T-cell (primary cell): ENCODE data around the gene CDH13. TPM values are rescaled to one million over a fixed set of nuclear protein-coding genes. Genes with fewer than 3 reads are reported as not detected.

Source experiments
- ATAC-seq, 4 experiments: fragments of 200-7000 bp in 3 of 4; fragments of 150-1000 bp in 1 of 4; cut with Tn5 transposase; replicated peaks in 1 of 4; 1 replicate in 3 of 4; 2 replicates in 1 of 4; pipeline ENCODE4 v1.10.0; 2021; ENCODE audit warnings: moderate library complexity in 3 of 4, mild to moderate bottlenecking in 2 of 4, moderate number of reproducible peaks in 1 of 4
- CTCF ChIA-PET, 2 donors: fragments of 300-600 bp; sonication (Branson Sonifier 250); formaldehyde crosslinking; loops; one replicate each; lab custom pipeline; 2022; ENCODE audit warnings: antibody characterized with exemption in 2 of 2; lab: Charles Lee
- POLR2A ChIA-PET, 2 donors: fragments of 300-600 bp; sonication (Branson Sonifier 250); formaldehyde crosslinking; loops; one replicate each; lab custom pipeline; 2022; ENCODE audit warnings: antibody characterized with exemption in 2 of 2; lab: Charles Lee
- DNase-seq, 35 experiments: peaks; one replicate each; pipeline versions ENCODE4 v3.0.0 to v3.0.0-alpha.2; 2013 to 2023
- H3K27ac ChIP-seq: one replicate; pipeline ENCODE4 v1.5.1; 2013; ENCODE audit warnings: low read length
- H3K27me3 ChIP-seq, 2 experiments: replicated peaks in 1 of 2; 1 replicate in 1 of 2; 2 replicates in 1 of 2; pipeline versions ENCODE4 v1.6.1 to v1.7.0; 2013; ENCODE audit warnings: low read length in 1 of 2, mixed read lengths in 1 of 2; ENCODE audit not compliant: control insufficient read depth in 2 of 2, insufficient read depth in 2 of 2; ENCODE audit errors: extremely low read depth in 1 of 2
- H3K36me3 ChIP-seq, 2 donors: 1 replicate in 1 of 2; 2 replicates in 1 of 2; pipeline versions ENCODE4 v1.6.1 to v1.7.0; 2013; ENCODE audit warnings: low read length in 1 of 2; ENCODE audit not compliant: control insufficient read depth in 2 of 2, insufficient read depth in 1 of 2; ENCODE audit errors: extremely low read depth in 1 of 2
- H3K4me1 ChIP-seq, 2 experiments: 1 replicate in 1 of 2; 2 replicates in 1 of 2; pipeline versions ENCODE4 v1.6.1 to v1.7.0; 2013; ENCODE audit warnings: low read length in 2 of 2, mixed read lengths in 1 of 2; ENCODE audit not compliant: insufficient read depth in 2 of 2, control insufficient read depth in 1 of 2; ENCODE audit errors: extremely low read depth in 1 of 2
- H3K4me3 ChIP-seq, 2 donors: 1 replicate in 1 of 2; 2 replicates in 1 of 2; pipeline versions ENCODE4 v1.5.1 to v1.7.0; 2013; ENCODE audit warnings: mild to moderate bottlenecking in 2 of 2, low read length in 1 of 2, moderate library complexity in 1 of 2; ENCODE audit not compliant: control insufficient read depth in 1 of 2; ENCODE audit errors: extremely low read depth in 1 of 2
- H3K9me3 ChIP-seq: 2 replicates; pipeline ENCODE4 v1.7.0; 2013
- H3K27ac Mint-ChIP-seq, 2 donors: one replicate each; pipeline ENCODE4 v1.8.0; 2020 to 2021; ENCODE audit warnings: mild to moderate bottlenecking in 2 of 2, mixed read lengths in 2 of 2
- H3K27me3 Mint-ChIP-seq, 2 donors: one replicate each; pipeline ENCODE4 v1.8.0; 2021 to 2022; ENCODE audit warnings: mixed read lengths in 2 of 2
- H3K36me3 Mint-ChIP-seq: one replicate; pipeline ENCODE4 v1.8.0; 2021; ENCODE audit warnings: mixed read lengths
- H3K4me1 Mint-ChIP-seq, 3 donors: one replicate each; pipeline ENCODE4 v1.8.0; 2020 to 2022; ENCODE audit warnings: mixed read lengths in 3 of 3, mild to moderate bottlenecking in 1 of 3
- H3K4me3 Mint-ChIP-seq, 3 donors: one replicate each; pipeline ENCODE4 v1.8.0; 2020 to 2022; ENCODE audit warnings: mild to moderate bottlenecking in 3 of 3, mixed read lengths in 3 of 3, moderate library complexity in 3 of 3
- H3K9me3 Mint-ChIP-seq, 3 donors: one replicate each; pipeline ENCODE4 v1.8.0; 2020 to 2022; ENCODE audit warnings: mixed read lengths in 3 of 3
- WGBS: methylation state at CpG from one replicate; pipeline ENCODE4 v1.1.5; 2013; ENCODE audit warnings: missing lambda C conversion rate; ENCODE audit not compliant: insufficient coverage; 5-methylcytosine and 5-hydroxymethylcytosine counted together
- total RNA-seq, 35 experiments: library from RNA in 6 of 35; stranded (reverse) in 6 of 35; fragments of 120-200 nt in 1 of 35; gene quantifications; one replicate each; pipeline versions ENCODE4 v1.2.1 to v1.2.4 and lab custom pipeline; 2013 to 2026

Gene CDH13
- total RNA-seq, 5 donors from 2014 or later (not counting 1 experiment from before 2014, with no cell fraction given): not detected

DNA sequence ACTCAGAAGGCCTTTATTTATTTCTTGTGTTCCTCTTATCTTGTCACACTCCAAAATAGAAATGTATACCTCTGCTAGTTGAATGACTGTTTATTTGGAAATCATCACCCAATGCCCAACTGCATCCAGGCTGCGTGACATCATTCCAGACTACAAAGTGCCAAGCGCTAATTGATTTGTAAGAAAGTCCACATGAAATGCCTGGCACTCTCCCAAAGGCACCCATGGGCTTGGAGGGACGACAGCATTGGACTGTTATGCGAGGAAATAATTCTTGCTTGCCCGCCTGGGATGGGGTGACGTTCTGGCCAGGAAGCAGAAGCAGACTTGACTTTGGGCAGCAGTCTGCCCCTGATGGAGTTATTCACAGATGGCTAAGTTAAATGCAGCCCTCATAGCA, 165.9 kb downstream of the CDH13 start:
- Mint-ChIP-seq H3K9me3 (no peaks in the 10 kb centered on the region), H3K36me3 (no peaks in the 10 kb centered on the region), H3K27me3 (no peaks in the 10 kb centered on the region), H3K4me1 (no peaks in the 10 kb centered on the region), H3K27ac (no peak overlapping the region), H3K4me3 (no peak overlapping the region)
- Histone ChIP-seq H3K4me1 (no peaks in the 10 kb centered on the region), H3K9me3 (no peaks in the 10 kb centered on the region), H3K36me3 (no peaks in the 10 kb centered on the region), H3K27me3 (peaks cover 0 to 3% of the 10 kb centered on the region in 2 experiments), H3K27ac (no peak overlapping the region), H3K4me3 (no peak overlapping the region)
- ChIA-PET CTCF (no interaction called here), POLR2A (no interaction called here)
- ATAC-seq (no peak), DNase-seq (no peak)
- WGBS: 88% methylated on average over 6 of the region's 6 CpGs

DNA sequence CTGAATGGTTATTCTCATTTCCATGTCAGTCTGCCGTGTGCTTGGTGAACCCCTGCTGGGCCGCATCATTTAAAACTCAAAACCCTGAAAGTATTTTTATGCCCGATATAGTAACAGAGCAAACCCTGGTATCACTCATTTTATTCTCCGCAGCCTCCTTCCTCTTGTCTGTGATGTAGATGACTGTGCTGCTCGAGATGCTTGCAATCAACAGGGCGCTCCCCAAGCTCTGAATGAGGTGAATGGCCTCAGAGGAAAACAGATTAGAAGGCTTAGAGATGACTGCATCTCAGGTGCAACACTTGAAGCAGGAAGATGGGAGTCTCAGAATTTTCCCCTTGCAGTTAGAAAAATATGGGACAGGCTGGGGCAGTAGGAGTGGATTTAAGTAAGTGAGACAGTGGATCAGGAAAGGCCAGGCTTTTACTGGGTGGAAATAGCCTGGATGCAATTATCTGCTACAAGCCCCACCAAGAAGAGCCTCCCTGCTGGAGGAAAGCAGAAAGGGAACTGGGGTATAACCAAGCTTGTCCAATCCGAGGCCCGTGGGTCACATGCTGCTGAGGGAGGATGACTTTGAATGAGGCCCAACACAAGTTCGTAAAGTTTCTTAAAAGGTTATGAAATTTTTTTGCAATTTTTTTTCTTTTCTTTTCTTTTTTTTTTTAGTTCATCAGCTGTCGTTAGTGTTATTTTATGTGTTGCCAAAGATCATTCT, 166.9 kb downstream of the CDH13 start:
- H3K36me3 Mint-ChIP-seq: no peaks in the 10 kb centered on the region
- ChIA-PET POLR2A (no interaction called here), CTCF (no interaction called here)
- Histone ChIP-seq H3K27ac (no peak overlapping the region), H3K4me3 (no peak overlapping the region), H3K9me3 (no peaks in the 10 kb centered on the region), H3K27me3 (peaks cover 0 to 3% of the 10 kb centered on the region in 2 experiments), H3K36me3 (no peaks in the 10 kb centered on the region), H3K4me1 (no peaks in the 10 kb centered on the region)
- no peak for ATAC-seq
- no peak for DNase-seq
- H3K4me3 Mint-ChIP-seq: no peak overlapping the region
- H3K27ac Mint-ChIP-seq: no peak overlapping the region
- WGBS: 100% methylated on average over 2 of the region's 10 CpGs
- H3K9me3 Mint-ChIP-seq: no peaks in the 10 kb centered on the region
- no peaks in the 10 kb centered on the region for H3K27me3 Mint-ChIP-seq
- no peaks in the 10 kb centered on the region for H3K4me1 Mint-ChIP-seq

DNA sequence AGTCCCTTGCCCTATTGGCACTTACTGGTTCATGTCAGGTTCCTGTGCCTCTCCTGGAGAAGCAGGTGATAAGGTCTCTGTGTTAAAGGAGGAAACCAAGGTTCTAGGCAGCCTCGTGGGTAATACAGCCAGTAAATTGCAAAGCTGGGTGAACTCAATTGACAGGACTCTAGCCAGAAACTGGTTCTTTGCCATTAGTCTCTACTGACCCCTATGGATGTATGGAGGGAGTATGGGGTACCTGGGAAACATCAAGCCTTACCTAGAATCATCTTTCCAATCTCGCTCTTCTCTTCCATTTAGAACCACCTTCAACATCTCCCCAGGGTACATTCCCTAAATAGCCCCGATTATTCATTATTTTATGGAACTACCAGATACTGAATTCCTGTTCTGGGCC, 169.3 kb downstream of the CDH13 start:
- peaks cover 0 to 3% of the 10 kb centered on the region in 2 experiments for H3K27me3 ChIP-seq
- no peaks in the 10 kb centered on the region for H3K36me3 Mint-ChIP-seq
- peaks cover 0 to 3% (median 0%) of the 10 kb centered on the region in 3 donors for H3K9me3 Mint-ChIP-seq
- DNase-seq: no peak
- H3K27ac ChIP-seq: no peak overlapping the region
- ATAC-seq: no peak
- no peak overlapping the region for H3K27ac Mint-ChIP-seq
- CTCF ChIA-PET: no interaction called here
- POLR2A ChIA-PET: no interaction called here
- no peak overlapping the region for H3K4me3 Mint-ChIP-seq
- H3K27me3 Mint-ChIP-seq: no peaks in the 10 kb centered on the region
- no peaks in the 10 kb centered on the region for H3K36me3 ChIP-seq
- no peaks in the 10 kb centered on the region for H3K9me3 ChIP-seq
- no peak overlapping the region for H3K4me3 ChIP-seq
- no CpG with 5 or more reads among the region's 3 CpGs for WGBS
- no peaks in the 10 kb centered on the region for H3K4me1 Mint-ChIP-seq
- no peaks in the 10 kb centered on the region for H3K4me1 ChIP-seq

DNA sequence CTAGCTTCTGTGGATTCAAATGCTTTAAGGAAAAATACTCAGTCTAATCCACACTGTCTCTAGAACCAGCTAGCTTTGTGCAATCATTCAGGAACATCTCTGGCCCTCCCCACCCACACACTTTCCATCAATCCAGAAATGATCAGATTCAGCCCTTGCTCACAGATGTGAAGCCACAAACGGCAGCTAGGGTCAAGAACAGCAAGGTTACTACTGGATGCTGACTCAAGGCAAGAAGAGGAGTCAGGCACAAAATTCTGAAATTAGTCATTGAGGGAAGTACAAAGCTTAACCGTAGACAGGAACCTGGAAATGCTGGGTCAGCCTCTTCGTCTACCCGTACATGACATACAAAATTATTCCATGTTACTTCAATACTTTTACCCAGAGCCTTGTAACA, 174.6 kb downstream of the CDH13 start:
- Histone ChIP-seq H3K4me1 (no peaks in the 10 kb centered on the region), H3K4me3 (no peak overlapping the region), H3K36me3 (no peaks in the 10 kb centered on the region), H3K27me3 (no peaks in the 10 kb centered on the region), H3K9me3 (no peaks in the 10 kb centered on the region), H3K27ac (no peak overlapping the region)
- Mint-ChIP-seq H3K27me3 (peaks cover 0 to 4% of the 10 kb centered on the region in 2 donors), H3K36me3 (no peaks in the 10 kb centered on the region), H3K4me1 (no peaks in the 10 kb centered on the region), H3K27ac (no peak overlapping the region), H3K4me3 (no peak overlapping the region), H3K9me3 (peaks cover 0 to 7% (median 0%) of the 10 kb centered on the region in 3 donors)
- ChIA-PET CTCF (no interaction called here), POLR2A (no interaction called here)
- no peak for DNase-seq
- 40% methylated on average over 1 of the region's 4 CpGs for WGBS
- no peak for ATAC-seq

DNA sequence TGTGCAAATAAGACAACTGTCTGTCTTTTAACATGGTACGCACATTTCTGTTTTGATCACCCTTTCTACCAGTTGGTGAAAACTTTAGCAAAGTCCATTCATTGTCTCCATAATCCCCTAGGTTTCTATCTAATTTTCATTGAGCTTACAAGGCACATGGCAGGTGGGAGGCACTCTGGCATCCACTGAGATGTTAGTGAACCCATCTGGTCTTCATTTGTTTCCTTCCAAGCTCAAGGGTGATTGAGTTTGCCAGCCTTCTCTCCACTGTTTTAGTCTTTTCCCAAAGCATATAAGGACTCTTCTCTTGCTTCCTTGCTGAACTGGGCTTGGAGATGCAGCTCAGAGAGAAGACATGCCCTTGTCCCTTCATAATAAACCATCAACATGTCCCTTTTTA, 179.1 kb downstream of the CDH13 start:
- Histone ChIP-seq H3K4me1 (no peaks in the 10 kb centered on the region), H3K27me3 (no peaks in the 10 kb centered on the region), H3K36me3 (no peaks in the 10 kb centered on the region), H3K9me3 (no peaks in the 10 kb centered on the region), H3K27ac (no peak overlapping the region), H3K4me3 (no peak overlapping the region)
- no peak overlapping the region for H3K4me3 Mint-ChIP-seq
- DNase-seq: no peak
- CTCF ChIA-PET: no interaction called here
- POLR2A ChIA-PET: no interaction called here
- H3K4me1 Mint-ChIP-seq: no peaks in the 10 kb centered on the region
- H3K9me3 Mint-ChIP-seq: peaks cover 0 to 6% (median 0%) of the 10 kb centered on the region in 3 donors
- WGBS: 100% methylated on average over 1 of the region's 1 CpG
- H3K36me3 Mint-ChIP-seq: no peaks in the 10 kb centered on the region
- no peak for ATAC-seq
- H3K27ac Mint-ChIP-seq: no peak overlapping the region
- H3K27me3 Mint-ChIP-seq: peaks cover 3 to 7% of the 10 kb centered on the region in 2 donors

DNA sequence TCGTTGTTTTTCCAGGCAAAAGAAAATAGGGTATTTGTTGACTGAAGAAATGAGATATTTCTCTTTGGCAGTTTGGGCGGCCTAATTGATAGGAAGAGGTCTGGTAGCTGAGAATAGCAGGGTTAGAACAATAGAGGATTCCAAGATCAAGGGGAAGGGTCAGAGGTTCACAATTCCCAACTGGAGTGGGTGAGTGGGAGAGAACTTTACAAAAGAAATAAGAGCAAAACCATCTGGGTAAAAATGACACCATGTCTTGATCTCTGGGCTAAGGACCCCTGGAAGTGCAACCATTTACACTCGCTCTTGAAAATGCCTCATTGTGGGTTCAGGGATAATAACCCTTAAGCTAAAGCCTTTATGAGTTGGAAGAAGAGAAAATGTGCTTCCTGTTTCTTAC, 180.5 kb downstream of the CDH13 start:
- H3K27ac ChIP-seq: no peak overlapping the region
- no peaks in the 10 kb centered on the region for H3K27me3 ChIP-seq
- POLR2A ChIA-PET: no interaction called here
- Mint-ChIP-seq H3K27me3 (peaks cover 3 to 7% of the 10 kb centered on the region in 2 donors), H3K27ac (no peak overlapping the region), H3K4me1 (no peaks in the 10 kb centered on the region), H3K4me3 (no peak overlapping the region), H3K36me3 (no peaks in the 10 kb centered on the region), H3K9me3 (peaks cover 0 to 6% (median 0%) of the 10 kb centered on the region in 3 donors)
- no peaks in the 10 kb centered on the region for H3K4me1 ChIP-seq
- H3K4me3 ChIP-seq: no peak overlapping the region
- H3K36me3 ChIP-seq: no peaks in the 10 kb centered on the region
- ATAC-seq: no peak
- CTCF ChIA-PET: no interaction called here
- 41% methylated on average over 2 of the region's 3 CpGs for WGBS
- H3K9me3 ChIP-seq: no peaks in the 10 kb centered on the region
- no peak for DNase-seq
